HG03064 (cell line): ENCODE results near the gene PRKCH.

Source experiments
- ATAC-seq: cut with Tn5 transposase; IDR thresholded peaks from one replicate; pipeline ENCODE4 v1.9.1; 2021; ENCODE audit warnings: low read depth; ENCODE audit not compliant: unreplicated experiment

PRKCH gene

DNA sequence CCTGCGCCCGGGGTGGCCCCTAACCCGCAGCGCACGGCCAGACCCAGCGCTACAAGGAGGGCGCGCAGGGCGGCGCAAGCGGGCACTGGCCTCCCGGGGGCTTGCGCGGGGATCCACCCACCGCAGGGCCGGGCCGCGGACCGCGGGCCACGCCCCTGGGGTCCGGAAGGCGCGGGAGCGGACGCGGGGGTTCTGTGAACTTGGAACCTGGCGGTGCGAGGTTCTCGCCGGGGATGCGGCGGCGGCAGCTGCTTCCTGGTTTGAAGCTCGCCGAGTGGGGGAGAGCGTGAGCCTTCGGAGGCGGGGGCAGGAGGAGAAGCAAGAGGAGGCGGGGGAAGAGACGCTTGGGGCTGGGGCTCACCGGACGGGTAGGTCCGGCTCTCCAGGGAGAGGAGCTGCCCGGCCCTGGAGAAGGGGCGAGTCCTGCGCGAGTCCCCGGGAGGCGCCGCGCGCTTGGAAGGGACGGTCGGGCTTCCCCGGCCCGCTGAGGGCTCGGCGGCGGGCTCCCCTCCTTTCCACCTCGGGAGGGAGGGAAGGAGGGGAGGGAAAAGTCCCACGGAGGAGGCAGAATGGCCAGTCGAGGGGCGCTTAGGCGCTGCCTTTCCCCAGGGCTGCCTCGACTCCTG is at the start of gene PRKCH:
Gene PRKCH, plus strand, starts transcription at position 195 of the 626 bp plus-strand sequence. CDS start 523 bp downstream, outside the sequence.
- peak; percentile 68 for ATAC-seq

DNA sequence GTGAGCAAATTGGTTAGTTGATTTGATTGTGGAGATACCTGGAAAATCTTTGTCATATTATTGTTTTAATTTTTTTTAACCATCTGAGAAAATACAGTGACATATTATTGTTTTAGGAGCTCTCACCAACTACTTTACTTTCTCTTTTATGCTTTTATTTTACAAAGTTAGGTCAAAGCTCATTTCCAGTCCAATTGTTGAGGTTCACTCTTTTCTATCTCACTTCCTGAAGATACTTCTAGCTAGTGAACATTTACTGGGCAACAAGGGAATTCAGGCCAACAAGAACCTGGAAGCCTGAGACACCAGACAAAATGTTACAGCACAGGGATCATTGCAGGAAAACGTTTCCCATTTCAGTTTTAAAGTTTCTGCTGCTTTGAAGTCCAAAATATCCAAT is 44.1 kb upstream of the PRKCH start:
- no peak for ATAC-seq

DNA sequence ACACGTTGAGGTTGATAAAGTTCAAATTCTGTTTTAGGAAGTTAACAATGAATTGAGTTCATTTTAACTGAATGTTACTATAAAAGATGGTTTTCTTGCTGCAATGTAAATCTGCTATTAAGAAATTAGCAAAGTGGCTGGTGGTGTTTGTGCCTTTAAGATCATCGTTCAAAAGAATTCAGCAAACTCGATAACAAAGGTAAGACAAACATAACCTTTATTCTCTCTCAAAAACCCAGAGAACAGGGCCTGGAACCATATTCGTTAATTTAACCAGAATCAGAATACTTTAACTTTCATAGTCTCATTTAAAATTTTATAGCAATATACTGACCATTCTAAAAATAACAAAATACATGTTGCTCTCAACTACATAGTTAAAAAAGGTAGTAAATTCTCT is 43.6 kb upstream of the PRKCH start:
- ATAC-seq, result no peak

DNA sequence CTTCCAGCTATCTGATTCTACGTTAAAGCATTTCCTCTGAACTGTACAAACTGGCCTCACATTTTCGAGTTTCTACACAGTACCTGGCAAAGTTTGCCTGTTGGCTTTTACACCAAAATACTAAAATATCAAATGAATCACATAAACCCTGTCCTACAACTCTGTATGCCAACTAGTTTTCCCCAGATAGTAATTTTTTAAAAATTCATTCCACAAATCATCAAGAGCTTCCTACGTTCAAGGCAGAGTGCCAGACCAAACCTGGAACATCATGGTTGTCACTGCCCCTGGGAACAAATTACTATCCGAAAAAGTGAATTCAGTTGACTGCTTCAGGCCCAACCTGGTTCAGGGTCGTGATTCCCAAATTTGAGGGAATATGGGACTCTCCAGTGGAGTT is 42.3 kb upstream of the PRKCH start:
- no peak for ATAC-seq

DNA sequence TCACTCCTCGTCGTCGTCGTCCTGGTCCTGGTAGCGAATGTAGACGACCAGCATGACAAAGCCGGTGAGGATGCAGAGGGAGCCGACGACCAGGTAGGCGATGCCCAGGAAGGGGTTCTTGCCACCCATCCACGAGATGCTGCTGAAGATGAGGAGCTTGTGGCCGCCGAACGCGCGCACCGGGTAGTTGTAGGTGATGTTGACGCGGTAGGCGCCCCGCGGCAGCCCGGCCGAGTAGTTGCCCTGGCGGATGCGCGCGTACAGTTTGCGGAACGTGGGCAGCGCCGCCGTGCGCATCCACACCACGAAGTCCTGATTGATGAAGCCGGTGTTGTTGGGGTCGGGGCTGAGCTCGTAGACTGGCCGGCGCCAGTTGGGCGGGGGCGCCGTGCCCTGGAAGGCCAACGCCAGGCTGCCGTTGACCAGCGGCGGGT is 41.3 kb upstream of the PRKCH start:
- ATAC-seq, result no peak

DNA sequence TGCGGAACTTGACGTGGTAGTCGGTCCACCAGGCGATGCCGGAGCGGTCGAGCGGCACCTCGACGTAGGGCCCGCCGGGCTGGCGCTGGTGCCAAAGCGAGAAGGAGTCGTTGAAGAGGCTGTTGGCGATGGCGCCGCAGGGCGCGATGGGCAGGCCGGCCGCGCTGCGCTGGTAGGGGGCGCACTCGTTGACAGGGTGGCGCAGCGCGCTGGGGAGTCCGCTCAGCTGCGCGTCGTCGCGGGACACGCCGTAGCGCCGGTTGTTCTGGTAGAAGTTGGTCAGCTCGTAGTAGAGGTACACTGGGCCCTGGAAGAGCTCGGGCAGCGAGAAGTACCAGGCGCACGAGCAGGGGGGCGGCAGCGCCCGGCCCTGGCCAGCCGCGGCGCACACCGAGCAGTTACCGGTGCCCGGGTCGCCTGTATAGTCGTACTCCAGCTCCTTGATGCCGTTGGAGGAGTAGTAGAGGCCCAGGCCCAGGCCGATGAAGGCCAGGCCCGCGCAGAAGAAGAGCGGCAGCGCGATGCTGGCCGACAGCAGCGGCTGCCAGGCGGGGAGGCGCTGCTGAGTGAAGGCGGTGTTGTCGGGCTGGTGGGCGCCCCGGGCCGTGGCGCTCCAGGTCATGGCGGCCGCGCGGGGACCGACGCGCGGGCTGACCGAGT is 40.7 kb upstream of the PRKCH start:
- ATAC-seq, result no peak

DNA sequence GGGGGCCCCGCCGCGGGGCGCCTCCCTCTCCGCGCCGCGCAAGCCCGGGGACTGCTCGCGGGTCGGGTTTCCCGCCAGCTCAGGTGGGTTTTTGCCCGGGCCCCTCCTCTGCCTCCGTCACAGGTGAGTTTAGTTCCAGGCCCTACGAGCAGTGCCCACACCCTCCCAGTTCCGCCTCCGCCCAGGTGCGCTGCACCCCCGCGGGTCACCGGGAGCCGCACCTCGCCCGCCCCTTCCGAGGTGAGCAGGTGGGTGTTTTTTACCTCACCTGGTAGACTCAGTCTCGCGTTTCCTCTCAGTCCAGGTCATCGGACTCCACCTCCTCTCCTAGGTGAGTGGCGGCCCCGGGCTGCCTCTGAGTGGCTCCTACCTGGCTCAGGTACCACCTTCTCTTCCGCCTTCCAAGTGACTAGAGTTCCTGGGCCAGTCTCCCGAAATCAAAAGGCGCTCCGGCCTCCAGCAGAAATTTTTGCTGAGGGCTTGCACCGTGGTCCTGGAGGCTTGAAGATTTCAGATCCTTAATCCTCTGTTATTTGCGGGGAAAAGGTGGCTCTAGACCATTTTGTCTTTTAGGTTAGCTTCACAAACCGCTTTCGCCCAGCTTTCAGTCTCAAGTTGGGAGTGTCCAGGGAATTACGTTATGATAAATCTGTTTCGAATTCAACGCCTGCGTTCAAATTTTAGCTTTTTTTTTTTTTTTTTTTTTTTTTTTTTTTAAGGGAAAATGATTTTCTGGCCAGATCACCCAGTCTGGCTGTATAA is 40.0 kb upstream of the PRKCH start, which contains the start of gene TMEM30B:
Gene TMEM30B, minus strand, starts transcription at position 153 of the 762 bp plus-strand sequence. CDS start 191 bp downstream, outside the sequence.
- ATAC-seq, result no peak

DNA sequence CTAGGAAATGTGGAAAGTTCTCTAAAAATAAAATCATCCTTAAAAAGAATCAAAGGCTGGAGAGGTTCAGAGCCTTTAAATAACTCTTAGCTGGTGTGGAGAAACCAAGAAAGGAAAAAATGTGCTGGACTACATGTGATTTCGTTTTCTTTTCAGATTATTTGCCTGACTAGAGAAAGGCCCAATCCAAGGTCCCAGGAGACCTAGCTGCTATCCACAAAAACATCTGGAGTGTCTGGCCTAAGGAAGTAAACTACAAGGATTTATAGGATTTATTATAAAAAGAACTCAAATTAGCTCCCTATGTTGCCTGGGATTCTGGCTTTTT is 39.5 kb upstream of the PRKCH start:
- ATAC-seq, result no peak

DNA sequence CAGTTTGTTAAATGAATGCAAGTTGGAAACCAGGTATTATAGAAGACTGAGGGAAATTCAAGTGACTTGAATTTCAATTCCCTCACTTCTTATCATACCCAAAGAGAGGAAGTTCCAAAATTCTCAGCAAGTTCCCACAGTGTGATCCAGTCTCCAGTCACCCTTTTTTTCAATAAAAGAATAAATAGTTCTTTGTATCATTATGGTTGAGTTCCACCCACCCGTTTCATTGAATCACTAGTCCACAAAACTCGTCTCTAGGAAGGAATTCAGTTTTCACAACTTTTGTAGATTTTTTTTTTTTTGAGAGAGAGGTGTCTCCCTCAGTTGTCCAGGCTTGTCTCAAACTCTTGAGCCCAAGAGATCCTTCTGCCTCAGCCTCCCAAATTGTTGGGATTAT is 38.6 kb upstream of the PRKCH start:
- ATAC-seq, result no peak

DNA sequence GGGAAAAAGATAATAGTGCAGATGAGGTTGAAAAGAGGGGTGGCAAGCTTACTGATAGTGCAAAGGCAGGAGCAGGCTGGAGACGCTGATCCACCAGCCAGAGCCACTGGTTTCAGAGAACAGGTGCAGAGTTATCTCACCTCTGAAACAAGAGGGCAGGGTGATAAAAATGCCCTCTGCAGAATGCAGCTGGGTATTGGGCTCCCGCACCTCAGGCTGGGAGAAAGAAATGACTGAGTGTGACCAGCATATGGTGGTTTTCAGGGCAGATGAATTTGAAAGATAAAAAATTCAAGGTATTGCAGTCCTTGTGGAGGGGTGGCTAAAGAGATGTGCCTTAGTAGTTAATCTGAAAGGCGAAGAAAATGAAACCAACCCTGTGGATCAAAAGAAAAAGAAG is 37.4 kb upstream of the PRKCH start:
- ATAC-seq, result no peak

DNA sequence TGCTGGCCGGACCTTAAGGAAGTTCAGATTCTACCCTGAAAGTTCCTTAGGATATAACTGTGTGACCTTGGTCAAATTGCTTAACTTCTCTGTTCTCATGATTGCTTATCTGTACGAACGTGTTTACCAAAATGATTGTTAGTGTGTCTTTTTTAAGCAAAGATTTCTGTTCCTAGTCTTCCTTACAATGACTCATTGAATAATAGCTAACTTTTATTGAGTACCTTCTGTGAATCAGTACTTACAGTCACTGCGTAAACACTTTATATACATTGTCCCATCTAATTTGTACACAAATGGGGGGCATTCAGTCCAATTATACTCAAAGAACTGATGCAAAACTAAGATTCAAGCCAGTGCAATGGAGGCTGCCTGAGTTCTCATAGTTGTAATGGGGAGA is 36.0 kb upstream of the PRKCH start:
- no peak for ATAC-seq

DNA sequence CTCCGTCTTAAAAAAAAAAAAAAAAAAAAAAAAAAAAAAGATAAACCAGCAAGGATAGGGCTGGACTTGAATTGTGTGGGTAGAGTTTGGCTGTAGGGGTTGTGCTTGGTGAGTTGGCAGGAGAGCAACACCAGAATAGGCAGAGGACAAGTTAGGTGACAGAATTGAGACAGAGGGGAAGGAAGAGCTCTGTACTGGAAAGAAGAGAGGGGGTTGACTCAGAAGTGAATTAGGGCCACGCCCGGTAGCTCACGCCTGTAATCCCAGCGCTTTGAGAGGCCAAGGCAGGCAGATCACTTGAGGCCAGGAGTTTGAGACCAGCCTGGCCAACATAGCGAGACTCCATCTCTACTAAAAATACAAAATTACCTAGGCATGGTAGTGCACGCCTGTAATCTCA is 34.2 kb upstream of the PRKCH start:
- no peak for ATAC-seq

DNA sequence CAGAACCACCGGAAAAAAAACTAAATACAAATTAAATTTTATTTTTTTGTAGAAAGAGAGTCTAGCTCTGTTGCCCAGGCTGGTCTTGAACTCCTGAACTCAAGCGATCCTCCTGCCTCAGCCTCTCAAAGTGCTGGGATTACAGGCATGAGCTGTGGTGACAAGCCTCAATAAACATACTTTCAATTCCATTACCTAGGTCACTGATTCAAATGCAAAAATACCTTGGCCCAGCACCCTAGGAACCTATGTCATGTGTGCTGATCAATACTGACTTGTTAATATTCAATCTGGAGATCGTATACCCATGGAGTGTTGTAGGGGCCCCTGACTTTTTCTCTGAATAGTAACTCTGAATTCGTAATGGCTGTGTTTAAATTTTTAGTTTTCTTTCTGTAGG is 33.2 kb upstream of the PRKCH start:
- no peak for ATAC-seq

DNA sequence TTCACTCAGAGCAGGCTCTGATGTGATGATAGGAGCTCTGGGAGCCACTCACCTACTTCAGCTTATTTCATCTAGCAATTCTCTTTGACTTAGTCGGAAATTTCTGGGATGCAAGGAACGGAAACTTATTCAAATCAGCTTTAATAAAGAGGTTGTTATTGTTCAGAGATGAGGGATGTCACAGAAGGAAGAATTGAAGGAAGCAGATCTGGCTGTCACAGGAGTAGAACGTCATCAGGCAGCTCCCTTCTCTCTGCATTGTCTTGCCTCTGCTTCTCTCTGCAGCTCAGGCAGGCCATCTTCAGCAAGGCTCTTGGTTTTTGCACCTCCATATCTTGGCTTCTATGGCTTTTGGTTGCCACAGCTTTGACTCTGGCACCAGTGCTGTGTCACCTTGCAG is 32.7 kb upstream of the PRKCH start:
- ATAC-seq, result no peak

DNA sequence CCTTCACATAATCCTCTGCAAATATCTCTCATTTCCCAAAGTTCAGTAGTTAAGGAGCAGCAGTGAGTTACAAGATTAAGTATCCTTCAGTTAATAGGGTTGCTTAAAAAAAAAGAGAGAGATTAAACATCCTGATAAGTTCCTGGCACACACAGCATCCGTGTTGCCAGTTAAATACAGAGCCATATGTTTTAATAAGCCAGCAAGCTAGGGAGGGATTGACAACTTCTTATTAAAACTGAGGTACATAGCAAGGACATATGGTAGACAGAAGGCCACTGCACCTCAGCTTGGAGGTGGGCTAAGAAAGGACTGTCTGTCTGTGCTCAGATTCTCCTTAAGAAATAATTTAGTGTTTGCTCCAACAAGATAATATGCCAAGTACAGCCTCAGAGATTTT is 30.7 kb upstream of the PRKCH start:
- no peak for ATAC-seq

DNA sequence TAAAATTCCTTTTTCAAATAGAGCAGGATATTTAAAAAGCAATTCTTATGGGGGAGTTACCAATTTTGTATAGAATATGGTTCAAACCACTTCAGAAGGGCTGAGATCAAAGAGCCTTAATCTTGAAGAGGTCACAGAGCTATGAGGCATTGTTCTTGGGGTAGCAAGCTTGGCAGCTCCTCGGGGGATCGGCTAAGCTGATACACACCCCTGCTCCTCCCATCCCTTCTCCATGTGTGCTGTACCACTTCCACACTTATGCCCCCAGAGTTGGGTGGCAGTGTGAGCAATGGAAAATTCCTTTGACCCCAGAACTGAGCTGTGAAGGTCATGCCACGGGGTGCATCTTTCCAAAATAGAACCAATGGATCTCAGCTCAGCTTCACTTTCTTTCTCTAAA is 25.2 kb upstream of the PRKCH start:
- ATAC-seq, result no peak

DNA sequence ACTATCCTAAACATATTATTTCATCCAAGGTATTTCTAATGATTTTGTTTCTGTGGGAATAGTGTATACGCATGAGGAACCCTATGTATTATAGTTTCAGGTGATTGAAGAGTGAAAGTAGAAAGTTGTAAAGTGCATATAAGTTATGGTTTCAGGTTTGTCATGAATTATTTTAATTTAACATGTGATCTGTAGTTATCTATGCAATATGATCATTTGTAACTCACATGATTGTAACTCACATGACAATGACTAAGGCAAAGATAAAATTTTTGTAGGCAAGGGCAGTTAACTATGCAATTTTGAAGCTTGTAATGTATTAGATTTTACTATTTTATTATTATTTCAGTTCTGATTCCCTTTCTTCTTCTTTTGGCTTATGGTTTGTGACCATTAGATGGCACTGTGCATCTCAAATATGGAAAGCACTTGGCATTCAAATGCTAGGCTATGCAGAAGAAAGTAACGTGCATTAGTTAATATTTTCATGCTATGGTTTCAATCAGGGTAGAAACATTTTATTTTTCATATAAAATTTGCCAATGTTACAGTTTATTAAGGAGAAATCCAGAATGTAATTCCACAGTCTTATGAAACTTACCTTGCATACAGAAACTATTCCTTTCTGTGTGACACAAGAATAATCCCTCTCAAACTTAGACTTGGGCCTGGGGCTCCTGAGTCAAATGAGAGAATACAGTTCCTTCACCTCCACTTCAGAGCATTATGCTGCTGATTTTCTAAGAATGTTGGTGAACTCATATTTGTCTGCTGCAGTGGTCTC is 24.5 kb upstream of the PRKCH start:
- no peak for ATAC-seq

DNA sequence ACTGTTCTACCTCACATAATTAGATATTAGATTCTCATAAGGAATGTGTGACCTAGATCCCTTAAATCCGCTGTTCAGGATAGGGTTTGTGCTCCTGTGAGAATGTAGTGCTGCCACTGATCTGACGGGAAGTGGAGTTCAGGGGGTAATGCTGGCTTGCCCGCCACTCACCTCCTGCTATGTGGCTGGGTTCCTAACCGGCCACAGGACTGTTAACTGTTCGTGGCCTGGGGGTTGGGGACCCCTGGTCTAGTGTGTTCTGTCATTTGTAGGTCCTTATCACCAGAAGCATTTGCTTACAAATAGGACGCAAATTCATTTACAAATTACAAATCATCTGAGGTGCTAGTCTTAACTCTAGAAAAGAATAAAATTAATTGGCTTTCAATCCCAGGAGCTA is 23.8 kb upstream of the PRKCH start:
- ATAC-seq, result no peak

DNA sequence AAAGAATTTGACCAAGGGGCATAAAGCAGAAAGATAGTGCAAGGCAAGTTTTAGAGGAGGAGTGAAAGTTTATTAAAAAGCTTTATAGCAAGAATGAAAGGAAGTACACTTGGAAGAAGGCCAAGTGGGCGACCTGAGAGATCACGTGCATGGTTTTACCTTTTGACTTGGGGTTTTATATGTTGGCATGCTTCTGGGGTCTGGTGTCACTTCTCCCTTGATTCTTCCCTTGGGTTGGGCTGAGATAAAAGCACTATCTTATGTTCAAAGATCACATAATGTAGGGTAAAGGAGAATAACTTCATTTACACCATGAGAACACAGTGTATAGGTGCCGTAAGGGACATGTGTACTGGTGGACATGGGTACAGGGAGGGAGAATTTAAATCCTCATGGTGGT is 22.6 kb upstream of the PRKCH start:
- ATAC-seq, result no peak

DNA sequence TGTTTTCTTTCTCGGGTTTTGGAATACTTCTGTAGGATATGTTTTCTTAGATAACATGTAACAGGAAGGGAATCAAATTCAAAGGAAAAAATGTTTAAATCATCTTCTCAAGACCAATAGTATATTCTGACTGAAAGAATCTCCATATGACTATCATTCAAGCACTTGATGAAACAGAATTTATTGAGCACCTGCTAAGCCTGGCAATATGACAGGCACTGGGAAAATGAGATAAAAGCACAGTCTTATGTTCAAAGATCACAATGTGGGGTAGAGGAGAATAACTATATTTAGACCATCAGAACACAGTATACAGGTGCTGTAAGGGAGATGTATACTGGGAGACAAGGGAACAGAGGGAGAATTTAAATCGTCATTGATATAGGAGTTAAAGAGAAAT is 21.2 kb upstream of the PRKCH start:
- no peak for ATAC-seq

DNA sequence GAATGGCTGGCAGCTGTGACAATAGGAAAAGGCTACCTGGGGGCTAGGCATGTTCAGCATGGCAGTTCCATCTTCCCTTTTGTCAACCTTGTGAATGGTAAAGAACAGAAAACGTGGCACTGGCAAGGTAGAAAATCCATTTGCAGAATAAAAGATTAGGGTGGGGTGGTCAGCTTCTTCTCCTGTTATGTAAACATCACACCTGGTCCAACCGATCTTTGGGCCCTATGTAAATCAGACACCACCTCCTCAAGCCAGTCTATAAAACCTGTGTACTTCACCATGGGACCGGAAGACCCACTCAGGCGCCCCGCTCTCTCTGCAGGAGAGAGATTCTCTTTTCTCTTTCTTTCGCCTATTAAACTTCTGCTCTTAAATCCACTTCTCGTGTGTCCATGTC is 20.6 kb upstream of the PRKCH start:
- no peak for ATAC-seq
